Measurements from ENCODE around the gene ISX.

ISX gene

DNA sequence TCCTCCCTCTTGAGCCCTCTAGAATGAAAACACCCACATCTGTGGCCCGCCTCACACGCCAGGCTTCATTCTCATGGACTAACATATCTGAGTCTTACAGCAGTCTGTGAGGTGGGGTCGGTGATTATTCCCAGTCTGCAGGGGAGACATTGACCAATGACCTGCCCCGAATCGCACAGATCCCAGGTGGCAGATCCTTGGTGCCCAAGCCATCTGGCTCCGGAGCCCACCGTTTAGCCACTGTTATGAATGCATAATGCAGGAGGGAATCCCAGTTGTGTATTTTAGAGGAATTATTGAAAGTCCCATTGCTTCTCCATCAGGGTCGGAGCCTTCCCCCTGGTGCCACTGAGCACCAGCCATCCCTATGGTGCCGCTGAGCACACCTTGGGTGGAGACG lies 47.4 kb downstream of the ISX start:
- no peak overlapping the region for H3K4me3 ChIP-seq (ENCODE audit: control insufficient read depth, low read depth, low read length)
- TF ChIP-seq, protein P1, sequence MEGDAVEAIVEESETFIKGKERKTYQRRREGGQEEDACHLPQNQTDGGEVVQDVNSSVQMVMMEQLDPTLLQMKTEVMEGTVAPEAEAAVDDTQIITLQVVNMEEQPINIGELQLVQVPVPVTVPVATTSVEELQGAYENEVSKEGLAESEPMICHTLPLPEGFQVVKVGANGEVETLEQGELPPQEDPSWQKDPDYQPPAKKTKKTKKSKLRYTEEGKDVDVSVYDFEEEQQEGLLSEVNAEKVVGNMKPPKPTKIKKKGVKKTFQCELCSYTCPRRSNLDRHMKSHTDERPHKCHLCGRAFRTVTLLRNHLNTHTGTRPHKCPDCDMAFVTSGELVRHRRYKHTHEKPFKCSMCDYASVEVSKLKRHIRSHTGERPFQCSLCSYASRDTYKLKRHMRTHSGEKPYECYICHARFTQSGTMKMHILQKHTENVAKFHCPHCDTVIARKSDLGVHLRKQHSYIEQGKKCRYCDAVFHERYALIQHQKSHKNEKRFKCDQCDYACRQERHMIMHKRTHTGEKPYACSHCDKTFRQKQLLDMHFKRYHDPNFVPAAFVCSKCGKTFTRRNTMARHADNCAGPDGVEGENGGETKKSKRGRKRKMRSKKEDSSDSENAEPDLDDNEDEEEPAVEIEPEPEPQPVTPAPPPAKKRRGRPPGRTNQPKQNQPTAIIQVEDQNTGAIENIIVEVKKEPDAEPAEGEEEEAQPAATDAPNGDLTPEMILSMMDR (IDR thresholded peaks at IDR 0.05; ENCODE audit: control insufficient read depth, insufficient read depth, low read depth, low read length, missing control alignments) = no peak
- DNase-seq (ENCODE audit: low read depth) = no peak

DNA sequence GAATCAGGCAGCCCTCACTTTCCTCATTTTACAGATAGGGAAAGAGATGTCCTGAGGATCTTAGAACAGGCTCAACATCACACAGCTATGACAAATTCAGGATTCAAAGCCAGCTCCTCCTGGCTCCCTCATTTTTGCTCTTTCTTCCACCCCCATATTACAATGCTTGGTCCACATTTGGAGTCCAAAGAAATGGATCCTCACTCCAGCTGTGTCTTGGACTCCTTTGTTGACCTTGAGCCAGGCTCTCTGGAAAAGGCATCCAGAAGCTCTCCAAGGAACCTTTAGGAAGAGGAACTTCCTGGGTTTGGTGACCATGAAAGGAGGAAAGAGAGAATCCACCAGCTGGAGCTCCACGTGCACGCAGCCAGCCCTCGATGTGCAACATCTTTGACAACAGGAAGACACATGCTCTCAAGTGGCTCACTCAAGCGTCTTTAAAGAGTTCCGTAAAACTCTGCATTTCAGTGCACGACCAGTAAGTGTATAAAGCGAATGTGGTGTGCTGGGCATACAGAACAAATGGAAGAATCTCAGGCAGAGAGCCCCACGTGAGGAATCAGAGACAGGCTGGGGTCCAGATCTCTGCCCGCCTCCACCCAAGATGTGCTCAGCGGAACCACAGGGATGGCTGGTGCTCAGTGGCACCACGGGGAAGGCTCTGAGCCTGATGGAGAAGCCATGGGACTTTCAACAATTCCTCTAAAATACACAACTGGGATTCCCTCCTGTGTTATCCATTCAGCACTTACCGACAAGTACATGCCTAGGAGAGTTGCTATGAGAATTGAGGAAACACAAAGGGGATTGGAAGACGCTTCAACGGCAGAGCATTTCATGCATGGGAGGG lies 48.4 kb downstream of the ISX start:
- no peak overlapping the region for H3K4me3 ChIP-seq (ENCODE audit: control insufficient read depth, low read depth, low read length)
- DNase-seq (ENCODE audit: low read depth) = no peak
- TF ChIP-seq, protein P1 (IDR thresholded peaks at IDR 0.05; ENCODE audit: control insufficient read depth, insufficient read depth, low read depth, low read length, missing control alignments) = no peak

DNA sequence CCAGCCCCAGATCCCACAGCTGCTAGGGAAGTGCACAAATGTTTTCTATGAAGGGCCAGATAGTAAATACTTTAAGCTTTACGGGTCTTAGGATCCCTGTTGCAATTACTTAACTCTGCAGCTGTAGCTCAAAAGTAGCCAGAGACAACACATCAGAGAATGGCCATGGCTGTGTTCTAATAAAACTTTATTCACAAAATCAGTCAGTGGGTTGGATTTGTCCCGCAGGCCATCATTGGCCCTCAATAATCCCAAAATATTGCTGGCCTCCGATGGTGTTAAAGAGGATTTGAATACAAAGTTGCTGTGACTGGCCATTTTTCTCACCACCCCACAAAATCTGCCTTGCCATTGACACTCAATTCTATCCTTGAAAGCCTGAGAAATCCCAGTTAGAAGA lies 49.6 kb downstream of the ISX start:
- TF ChIP-seq, protein P1 (IDR thresholded peaks at IDR 0.05; ENCODE audit: control insufficient read depth, insufficient read depth, low read depth, low read length, missing control alignments) = no peak

DNA sequence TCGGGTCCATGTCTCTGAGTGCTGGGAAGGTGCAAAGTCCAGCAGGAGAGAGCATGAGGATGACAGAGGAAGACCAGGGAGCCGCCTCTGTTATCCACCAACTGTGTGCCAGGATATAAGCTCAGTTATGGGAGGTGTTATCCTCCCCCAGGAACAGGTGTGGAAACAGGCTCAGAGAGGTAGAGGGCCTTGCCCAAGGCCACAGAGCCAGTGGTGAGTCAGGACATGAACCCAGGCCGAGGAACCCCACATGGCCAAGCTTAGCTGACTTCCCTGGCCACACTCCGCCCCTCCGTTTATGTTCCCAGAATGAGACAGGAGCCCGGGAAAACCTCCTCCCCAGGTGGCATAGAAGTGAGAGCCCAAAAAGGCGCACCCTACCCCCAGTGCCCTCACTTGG lies 50.3 kb downstream of the ISX start:
- TF ChIP-seq, protein P1 (IDR thresholded peaks at IDR 0.05; ENCODE audit: control insufficient read depth, insufficient read depth, low read depth, low read length, missing control alignments) = no peak
- no peak for DNase-seq (ENCODE audit: low read depth)
- no peak overlapping the region for H3K4me3 ChIP-seq (ENCODE audit: control insufficient read depth, low read depth, low read length)

More for the DNA sequence above, 49.6 kb downstream of the ISX start:
- no peak overlapping the region for H3K4me3 ChIP-seq (ENCODE audit: control insufficient read depth, low read depth, low read length)
- DNase-seq (ENCODE audit: low read depth) = no peak

DNA sequence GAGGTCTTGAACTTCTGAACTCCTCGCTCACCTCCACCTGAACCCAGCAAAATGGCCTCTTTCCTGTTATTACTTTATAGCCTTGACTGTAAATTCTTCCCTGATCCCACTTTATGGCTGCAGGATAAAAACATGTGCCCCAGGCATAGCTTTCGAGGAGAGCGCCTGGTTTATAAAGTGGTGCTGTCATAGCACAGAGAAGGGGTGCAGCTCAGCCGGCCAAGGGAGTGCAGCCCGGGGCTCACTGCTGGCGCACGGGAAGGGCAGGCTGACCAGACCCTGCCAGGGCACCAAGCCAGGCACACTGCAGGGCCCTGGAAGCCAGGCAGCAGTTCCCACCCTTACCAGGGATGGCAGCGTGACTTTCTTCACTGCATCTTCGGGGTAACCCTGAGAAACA lies 50.9 kb downstream of the ISX start:
- DNase-seq (ENCODE audit: low read depth) = no peak
- no peak overlapping the region for H3K4me3 ChIP-seq (ENCODE audit: control insufficient read depth, low read depth, low read length)
- TF ChIP-seq, protein P1 (IDR thresholded peaks at IDR 0.05; ENCODE audit: control insufficient read depth, insufficient read depth, low read depth, low read length, missing control alignments) = no peak

DNA sequence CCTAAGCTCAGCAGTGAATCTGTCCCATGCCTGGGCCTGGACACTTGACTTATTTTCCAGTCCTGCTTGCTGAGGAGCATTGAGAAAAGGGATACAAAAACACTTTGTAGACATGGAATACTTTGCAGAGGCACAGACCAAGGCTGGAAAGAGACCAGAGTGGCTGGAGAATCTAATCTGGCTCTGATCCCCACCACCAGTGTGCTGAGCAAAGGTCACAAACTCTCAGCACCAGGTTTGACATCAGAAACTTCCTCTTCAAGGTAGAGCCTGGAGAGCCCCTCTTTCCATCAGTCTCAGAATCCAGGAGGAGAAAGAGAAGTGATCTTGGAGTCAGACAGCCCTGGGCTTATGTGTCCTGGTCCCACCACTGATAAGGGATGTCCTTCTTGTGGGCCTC lies 53.5 kb downstream of the ISX start:
- DNase-seq (ENCODE audit: low read depth) = no peak
- TF ChIP-seq, protein P1 (IDR thresholded peaks at IDR 0.05; ENCODE audit: control insufficient read depth, insufficient read depth, low read depth, low read length, missing control alignments) = no peak
- H3K4me3 ChIP-seq (ENCODE audit: control insufficient read depth, low read depth, low read length) = no peak overlapping the region

Data from AG09309 (cell line).